Activated CD4-positive, CD25-positive, alpha-beta regulatory T cell treated with anti-CD3 and anti-CD28 coated beads, Interleukin-2, amount 50 U/mL, for 72 hours (primary cell): ENCODE results near the gene LTBR.
"Not testable (repeated sequence)": the region's sequence is repeated elsewhere in the genome, so short reads cannot be mapped to it uniquely, and the experiment has no call there.

Source experiments
- DNase-seq: peaks from one replicate; pipeline ENCODE4 v3.0.0; 2021

Gene LTBR

DNA sequence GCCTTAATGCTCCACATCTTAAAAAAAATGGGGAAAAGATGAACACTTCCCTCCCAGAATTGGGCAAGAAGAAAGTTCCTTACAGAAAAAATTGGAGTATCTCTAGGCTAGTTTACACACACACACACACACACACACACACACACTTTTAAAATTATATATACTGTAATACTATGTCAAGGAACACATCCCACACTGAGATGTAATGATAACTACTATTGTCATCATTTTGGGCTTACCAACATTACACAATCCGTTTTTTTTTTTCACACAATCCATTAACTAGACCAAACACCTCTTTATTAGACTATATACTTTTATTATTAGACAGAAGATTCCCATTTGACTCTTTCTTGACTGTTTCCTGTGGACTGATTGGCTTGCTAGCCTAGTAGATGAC is 2.5 kb downstream of the LTBR start:
- DNase-seq: no peak

DNA sequence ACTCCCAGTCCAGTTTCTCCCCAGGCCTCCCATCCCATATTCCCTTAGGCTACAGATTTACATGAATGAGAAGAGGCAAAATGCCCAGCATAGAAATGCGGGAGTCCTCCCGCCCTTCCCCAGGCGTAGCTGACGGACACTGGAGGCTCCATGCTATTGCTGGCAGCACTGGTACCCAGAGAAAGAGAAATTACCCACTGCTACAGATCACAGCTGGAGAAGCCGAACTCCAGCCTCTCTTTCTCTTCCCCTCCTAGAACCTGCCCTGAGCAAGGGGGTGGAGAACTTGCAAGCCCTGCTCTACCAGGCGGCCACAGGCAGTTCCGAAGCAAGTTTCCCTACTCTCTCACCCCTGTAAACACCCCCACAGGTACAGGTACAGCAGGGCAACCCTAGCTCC is 3.6 kb downstream of the LTBR start:
- DNase-seq: no peak

DNA sequence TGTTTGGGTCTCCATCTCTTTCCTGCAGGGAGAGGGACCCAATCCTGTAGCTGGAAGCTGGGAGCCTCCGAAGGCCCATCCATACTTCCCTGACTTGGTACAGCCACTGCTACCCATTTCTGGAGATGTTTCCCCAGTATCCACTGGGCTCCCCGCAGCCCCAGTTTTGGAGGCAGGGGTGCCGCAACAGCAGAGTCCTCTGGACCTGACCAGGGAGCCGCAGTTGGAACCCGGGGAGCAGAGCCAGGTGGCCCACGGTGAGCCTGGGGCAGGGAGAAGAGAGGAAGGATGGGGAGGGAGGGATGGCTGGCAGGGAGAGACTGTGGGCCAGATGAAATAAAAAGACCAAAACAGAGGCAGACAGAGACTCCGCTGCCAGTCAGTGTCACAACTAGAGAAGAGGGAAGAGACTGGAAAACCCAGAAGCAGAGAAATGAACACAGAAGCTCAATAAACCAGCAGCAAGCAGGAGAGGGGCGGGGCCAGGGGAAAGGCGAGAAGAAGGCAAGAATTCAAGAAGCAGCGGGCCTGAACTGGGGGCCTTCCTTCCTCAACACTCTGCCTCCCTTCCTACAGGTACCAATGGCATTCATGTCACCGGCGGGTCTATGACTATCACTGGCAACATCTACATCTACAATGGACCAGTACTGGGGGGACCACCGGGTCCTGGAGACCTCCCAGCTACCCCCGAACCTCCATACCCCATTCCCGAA is 6.3 kb downstream of the LTBR start:
- DNase-seq: no peak

DNA sequence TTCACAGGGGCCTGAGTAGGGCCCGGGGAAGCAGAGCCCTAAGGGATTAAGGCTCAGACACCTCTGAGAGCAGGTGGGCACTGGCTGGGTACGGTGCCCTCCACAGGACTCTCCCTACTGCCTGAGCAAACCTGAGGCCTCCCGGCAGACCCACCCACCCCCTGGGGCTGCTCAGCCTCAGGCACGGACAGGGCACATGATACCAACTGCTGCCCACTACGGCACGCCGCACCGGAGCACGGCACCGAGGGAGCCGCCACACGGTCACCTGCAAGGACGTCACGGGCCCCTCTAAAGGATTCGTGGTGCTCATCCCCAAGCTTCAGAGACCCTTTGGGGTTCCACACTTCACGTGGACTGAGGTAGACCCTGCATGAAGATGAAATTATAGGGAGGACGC is 7.1 kb downstream of the LTBR start:
- DNase-seq: no peak

DNA sequence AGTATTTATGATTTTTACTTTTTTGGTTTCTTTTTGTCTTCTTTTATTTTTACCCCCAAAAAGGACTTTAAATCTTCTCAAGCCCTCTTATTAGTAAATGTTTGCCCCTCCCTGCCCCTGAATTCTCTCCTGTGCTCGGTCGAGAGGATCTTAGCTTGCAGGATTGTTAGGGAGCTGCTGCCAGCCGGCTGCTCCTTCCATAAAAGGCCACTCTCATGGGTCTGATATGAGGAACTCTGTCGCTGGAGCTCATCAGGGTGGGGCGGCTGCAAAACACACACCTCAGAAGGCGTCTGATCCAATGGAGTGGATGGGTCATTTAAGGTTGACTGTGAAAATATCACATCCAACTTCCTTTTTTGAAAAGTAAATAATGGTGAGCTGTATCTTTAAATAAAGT is 8.5 kb downstream of the LTBR start:
- DNase-seq: no peak

DNA sequence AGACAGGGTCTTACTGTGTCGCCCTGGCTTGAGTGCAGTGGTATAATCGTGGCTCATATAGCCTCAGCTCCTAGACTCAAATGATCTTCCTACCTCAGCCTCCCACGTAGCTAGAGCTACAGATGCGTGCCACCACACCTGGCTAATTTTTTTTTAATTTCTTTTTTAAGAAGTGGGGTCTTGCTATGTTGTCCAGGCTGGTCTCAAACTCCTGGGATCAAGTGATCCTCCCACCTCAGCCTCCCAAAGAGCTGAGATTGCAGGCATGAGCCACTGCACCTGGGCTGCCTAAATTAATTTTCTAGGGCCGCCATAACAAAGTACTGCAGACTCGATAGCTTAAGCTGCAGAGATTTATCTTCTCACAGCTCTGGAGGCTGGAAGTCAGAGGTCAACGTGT is 9.1 kb downstream of the LTBR start:
- no peak for DNase-seq

DNA sequence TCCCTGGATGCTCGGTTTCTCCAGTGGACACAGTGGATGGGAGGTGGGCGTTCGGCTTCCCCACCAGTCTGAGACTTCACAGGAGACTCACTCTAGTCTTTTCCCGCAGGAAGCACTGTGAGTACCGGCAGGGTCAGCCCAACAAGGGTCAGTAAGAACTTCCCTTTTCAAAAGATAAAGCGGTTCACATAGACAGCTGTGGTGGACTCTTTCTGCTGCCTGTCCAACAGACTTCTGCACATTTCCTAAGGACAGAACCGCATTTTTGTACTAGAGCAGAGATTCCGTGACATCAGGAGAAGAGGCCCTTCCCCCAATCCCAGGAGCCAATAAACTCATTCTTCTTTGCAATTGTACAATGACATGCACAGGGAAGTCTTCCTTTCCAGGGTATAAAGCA is 10.4 kb downstream of the LTBR start:
- no peak for DNase-seq

DNA sequence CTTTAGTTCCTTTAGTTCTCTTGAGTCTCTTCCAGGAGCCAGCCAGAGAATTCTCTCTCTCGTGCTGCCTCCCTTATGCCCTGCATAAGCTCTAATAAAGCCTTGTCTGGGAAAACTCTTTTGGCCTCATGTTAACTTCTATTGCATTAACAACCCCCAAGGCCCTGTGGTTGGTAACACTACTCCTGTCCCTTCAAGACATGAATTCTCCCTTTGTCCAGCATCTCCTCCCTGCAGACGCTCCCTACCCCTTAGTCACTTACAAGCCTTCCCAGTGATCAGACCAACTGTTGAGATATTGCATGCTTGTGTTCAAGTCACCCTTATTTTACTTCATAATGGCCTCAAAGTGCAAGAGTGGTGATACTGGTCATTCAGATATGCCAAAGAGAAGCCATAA is 12.1 kb downstream of the LTBR start:
- no peak for DNase-seq

DNA sequence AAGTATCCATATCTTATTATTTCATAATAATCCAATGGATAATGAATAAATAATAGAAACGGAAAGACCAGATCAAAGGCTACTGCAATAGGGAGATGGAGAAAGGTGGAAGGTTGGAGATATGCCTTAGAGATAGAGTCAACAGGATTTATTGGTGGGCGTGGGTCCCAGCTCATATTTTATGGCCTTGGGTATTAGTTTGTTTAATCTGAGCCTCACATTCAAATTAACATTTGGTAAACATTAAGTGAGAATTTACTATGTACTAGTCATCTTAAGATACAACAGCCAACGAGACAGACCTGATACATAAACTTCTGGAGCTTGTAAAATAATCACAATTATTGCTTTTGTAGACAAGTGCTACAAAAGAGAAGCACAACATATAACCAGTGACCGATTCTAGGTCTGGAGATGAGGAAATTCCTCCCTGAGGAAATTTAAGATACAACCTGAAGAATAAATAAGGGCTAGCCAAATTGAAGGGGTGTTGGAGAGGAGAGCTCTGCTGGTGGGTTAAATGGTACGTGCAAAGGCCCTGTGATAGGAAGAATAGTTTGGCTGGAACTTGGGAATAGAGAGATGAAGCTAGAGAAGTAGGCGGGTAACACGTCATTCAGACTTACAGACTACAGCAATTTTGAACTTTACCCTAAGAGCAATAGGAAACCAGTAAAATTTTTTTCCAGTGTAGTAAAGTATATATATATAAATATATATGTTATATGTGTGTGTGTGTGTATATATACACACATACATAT is 16.1 kb downstream of the LTBR start:
- no peak for DNase-seq

DNA sequence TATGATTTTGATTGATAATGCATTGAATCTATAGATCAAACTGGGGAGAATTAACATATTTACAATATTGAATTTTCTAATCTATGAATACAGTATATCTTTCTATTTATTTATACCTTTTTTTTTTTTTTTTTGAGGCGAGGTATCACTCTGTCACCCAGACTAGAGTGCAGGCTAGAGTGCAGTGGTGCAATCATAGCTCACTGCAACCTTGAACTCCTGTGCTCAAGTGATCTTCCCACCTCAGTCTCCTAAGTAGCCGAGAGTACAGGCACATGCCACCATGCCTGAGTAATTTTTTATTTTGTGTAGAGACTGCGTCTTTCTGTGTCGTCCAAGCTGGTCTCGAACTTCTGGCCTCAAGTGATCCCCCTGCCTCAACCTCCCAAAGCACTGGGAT is 20.4 kb downstream of the LTBR start:
- DNase-seq: no peak

DNA sequence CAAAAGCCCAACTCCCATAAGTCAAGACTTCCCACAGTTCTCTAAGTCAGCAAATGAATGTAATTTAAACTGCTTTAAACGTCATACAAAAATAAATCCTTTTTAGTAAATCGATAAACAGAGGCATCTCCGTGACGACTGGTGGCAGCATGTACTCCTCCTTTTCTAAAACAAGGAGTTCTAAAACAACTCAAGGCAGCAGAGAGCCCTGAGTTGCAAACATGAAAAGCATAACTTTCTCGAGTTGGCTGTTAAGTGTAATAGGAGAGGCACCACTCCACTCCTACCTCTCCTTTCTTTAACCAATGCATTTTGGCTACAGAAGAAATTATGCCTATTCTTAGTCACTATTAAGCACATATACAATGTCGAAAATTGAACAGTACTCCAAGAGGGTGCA is 22.0 kb downstream of the LTBR start:
- no peak for DNase-seq

DNA sequence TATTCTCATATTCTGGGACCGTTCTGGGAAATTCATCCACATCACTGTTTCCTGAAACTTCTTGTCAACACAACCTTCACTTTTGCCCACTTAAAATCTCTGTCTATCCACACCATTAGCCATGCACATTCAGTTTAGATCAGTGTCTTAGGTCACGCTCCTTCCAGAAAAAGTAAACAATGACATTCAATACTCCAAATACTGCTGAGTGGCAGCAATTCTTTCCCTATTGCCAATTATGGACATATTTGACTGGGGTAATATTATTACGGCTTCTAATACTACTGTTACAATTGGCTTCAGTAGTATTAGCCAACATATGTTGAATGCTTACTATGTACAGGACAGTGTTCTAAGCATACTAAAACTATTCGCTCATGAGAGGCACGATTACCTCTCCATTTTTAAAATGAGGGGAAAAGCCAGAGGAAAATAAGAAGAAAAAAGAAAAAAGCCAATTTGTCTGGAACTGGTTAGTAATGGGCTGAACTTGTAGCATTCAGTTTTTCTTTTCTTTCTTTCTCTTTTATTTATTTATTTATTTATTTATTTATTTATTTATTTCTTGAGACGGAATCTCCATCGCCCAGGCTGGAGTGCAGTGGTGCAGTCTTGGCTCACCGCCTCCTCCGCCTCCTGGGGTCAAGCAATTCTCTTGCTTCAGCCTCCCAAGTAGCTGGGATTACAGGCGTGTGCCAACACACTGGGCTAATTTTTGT is 23.4 kb downstream of the LTBR start:
- DNase-seq: no peak

DNA sequence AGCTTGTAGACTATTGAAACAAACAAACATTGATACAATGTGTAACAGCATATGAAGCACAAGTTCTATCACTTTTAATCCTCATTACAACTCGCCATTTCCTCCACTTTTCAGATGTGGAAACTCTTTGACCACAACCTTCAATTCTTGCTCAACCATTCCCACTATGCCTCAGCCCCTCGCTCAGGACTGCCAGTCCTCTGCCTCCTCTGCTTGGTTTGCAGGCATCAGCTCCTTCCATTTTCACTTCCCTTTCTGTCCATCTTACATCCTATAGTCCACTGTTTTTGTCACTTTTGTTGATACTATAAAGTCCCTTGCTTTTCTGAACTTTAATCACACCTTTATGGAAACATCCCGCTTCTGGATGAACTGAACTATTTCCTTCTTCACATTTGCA is 32.6 kb downstream of the LTBR start:
- DNase-seq: no peak

DNA sequence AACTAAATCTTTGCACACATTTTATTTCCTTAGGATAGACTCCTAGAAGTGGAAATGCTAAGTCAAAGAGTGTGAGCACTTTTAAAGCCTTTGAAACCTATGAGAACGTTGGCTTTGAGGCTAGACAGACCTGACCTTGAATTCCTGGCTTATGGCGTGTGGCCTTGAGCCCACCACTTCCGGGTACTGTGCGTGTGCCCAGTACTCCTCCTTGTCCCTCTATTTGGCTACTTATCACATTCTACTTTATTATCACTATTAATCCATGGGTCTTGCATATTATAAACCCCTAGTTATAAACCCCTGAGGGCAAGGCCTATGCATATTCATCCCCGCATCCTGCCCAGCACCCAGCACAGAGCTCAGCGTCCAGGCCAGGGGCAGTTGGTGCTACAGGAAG is 34.8 kb downstream of the LTBR start:
- no peak for DNase-seq

DNA sequence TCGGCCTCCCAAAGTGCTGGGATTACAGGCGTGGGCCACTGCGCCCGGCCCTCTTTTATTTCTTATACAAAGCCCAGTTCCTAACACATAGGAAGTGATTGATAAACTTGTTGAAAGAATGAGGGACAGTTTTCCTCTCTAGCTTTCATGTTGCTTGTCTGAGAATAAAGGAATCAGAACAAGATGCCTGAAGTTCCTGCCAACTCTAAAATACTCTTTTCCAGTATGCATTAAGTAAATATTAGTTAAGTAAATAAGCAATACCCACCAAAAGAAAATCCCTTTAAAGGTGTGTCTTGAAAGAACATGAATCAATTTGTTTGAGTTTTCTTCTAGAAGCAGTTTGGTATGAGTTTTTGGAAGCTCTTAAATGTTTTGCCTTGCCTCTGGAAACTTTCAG is 36.4 kb downstream of the LTBR start:
- DNase-seq: no peak

DNA sequence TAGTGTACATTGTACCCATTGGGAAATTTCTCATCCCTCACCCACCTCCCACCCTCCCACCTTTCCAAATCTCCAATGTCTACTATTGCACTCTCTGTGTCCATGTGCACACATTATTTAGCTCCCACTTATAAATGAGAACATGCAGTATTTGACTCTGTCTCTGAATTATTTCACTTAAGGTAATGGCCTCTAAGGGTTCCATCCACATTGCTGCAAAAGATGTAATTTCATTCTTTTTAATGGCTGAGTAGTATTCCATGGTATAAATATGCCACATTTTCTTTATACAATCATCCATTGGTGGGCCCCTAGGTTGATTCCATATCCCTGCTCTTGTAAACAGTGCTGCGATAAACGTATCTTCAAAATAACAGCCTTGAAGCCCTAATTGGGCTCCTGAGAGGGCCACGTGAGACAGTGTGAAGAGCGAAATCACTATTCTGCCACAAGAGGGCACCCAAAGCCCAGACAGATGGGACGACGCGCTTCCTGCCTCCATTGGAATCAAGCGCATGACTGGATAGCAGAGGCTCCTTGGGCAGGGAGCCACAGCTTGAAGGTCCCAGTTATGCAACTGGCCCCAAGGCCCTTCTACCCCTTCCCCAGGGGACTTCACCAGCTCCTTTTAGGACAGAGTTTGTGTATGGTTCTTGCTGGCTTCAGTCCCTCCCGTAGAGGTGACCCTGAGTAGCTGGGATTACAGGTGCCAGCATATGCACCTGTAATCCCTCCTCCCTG is 39.5 kb downstream of the LTBR start:
- DNase-seq: peak; percentile 69

DNA sequence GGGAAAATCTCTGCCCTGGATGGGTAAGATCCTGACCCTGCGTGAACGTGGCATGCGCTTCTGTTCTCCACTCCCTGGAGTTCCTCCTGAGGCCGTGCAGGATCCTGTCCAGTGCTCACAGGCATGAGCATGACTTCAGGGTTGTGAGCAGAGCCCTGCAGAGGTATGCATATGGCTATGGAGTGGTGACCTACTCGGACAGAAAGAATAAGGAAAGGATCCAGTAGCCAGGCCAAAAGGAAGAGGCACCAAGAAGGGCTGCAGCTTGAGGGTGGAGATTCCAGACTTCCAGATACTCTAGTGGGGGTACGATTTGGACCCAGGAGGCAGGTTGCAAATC is 40.0 kb downstream of the LTBR start:
- no peak for DNase-seq

DNA sequence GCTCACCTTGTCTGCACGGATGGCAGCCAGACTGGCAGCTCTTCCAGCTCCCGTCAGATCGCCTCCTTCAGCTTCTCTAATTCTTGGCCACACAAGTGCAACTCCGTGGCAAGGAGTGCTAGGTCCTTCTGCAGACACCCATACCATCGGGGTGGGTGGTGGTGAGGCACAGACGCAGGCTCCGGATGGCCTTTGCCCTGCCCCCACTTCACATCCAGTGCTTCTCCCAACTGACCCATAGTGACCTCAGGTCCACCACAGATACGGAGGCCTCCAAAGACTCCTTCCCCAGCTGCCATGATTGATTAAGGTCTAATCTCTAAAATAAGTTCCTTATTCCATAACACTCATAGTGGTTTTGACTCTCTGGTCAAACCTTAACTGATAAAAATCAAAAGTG is 40.9 kb downstream of the LTBR start:
- DNase-seq: no peak

DNA sequence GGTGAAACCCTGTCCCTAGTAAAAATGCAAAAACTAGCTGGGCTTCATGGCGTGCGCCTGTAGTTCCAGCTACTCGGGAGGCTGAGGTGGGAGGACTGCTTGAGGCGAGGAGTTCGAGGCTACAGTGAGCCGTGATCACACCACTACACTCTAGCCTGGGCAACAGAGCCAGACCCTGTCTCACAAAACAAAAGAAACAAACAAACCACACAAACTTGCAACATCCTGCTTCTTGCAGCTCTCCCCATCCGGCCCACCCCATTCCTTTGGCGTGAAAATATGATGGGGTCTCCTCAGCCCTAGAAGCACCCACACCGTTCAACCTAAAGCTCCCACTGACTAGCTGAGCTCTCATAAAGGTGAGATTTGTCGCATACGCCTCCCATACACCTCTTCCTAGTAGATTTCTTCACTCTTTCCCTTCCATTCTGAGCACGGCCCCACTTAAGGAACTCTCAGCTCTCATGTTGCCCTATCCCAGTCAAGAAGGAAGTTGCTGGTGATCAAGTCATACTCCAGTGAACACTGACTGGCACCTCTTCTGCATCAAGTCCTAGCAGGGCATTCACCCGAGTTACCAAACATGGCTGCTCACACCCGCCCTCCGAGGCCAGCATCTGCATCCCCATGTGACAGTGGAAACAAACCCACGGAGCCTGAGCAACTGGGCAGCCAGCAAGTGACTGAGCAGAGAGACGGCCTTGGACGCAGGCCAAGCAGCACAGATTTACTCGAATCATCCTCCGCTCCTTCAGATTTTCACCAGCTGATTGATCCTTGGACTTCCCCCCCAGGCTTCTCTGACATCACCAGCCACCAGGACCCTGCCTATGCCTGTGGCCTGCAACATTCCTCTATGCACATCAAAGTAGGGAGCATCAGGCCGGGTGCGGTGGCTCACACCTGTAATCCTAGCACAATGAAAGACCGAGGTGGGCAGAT is 41.9 kb downstream of the LTBR start:
- peak; percentile 51 for DNase-seq

DNA sequence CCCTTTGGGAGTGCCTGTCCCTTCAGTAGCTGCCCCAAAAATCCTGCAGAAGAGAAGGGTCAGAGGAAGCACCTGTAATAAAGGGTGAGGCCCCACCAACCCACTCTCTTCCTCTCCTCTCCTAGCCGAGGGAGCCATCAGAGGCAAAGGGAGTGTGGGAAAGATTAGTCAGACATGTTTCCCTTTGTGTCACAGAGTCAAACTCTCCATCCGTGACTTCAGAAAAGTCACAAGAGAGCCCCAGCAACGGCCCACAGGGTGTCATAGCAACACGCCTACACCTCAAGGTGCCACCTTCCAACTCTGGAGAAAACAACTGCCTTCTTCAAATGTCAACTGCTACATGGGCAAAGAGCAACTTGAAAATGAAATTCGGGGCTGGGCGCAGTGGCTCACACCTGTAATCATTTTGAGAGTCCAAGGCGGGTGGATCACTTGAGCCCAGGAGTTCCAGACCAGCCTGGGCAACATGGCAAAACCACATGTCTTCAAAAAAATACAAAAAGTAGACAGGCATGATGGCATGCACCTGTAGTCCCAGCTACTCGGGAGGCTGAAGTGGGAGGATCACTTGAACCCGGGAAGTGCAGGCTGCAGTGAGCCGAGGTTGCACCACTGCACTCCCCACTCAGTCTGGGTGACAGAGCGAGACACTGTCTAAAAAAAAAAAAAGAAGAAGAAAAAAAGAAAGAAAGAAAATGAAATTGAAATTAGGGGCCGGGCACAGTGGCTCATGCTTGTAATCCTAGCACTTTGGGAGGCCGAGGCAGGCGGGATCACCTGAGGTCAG is 43.1 kb downstream of the LTBR start:
- peak; percentile 81 for DNase-seq

DNA sequence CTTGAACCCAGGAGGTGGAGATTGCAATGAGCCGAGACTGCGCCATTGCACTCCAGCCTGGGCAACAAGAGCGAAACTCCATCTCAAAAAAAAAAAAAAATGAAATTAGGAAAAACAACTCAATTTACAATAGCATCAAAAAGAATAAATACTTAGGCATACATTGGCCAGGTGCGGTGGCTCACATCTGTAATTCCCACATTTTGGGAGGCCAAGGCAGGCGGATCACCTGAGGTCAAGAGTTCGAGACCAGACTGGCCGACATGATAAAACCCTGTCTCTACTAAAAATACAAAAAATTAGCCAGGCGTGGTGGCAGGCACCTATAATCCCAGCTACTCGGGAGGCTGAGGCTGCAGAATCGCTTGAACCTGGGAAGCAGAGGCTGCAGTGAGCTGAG is 43.8 kb downstream of the LTBR start:
- not testable (repeated sequence) for DNase-seq

DNA sequence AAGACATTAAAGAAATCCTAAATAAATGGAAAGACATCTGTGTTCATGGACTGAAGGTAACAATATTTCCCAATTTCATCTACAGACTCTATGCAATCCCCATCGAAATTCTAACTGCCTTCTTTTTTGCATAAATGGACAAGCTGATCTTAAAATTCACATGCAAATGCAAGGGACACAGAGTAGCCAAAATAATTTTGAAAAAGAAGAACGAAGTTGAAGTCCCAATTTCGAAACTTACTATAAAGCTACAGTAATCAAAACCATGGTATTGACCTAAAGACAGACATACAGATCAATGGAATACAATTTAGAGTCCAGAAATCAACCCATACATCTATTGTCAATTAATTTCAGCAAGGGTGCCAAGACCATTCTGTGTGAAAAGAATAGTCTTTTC is 44.4 kb downstream of the LTBR start:
- DNase-seq: no peak
